ENCODE data around the gene RBM33. TPM values are rescaled to one million over a fixed set of nuclear protein-coding genes. Genes with fewer than 3 reads are reported as not detected.

The RBM33 gene
- total and polyA plus RNA-seq, 3 experiments from 2014 or later: 68.5 to 71.6 (median 68.7) TPM

- POLR2A ChIA-PET: no interaction called here
Observed at GRCh38 chr7:155631155-155631554, 13.3 kb upstream of the RBM33 start.

GRCh38 chr7:155635817-155636216 is 8.6 kb upstream of the RBM33 start:
- no peaks in the 10 kb centered on the region for H3K36me3 ChIP-seq (ENCODE audit: insufficient read depth, low read length)
- H3K27ac ChIP-seq (ENCODE audit: low read depth, low read length): no peak overlapping the region
- Mint-ChIP-seq H3K27ac (no peak overlapping the region), H3K9me3 (peaks cover 2 to 23% (median 18%) of the 10 kb centered on the region in 5 donors), H3K4me1 (no peaks in the 10 kb centered on the region), H3K4me3 (no peak overlapping the region), H3K27me3 (peaks cover 14 to 25% of the 10 kb centered on the region in 2 donors), H3K36me3 (peaks cover 6 to 15% (median 7%) of the 10 kb centered on the region in 3 donors)
- H3K4me3 ChIP-seq (ENCODE audit: low read length): no peak overlapping the region
- CTCF ChIA-PET: no interaction called here
- H3K27me3 ChIP-seq (ENCODE audit: insufficient read depth, low read length, poor library complexity, severe bottlenecking): no peaks in the 10 kb centered on the region
- no peaks in the 10 kb centered on the region for H3K9me3 ChIP-seq (ENCODE audit: low read length)
- DNase-seq: no peak
- POLR2A ChIA-PET: interaction anchor here (0.9 kb wide), 1 partner anchor 8 kb away, joined by 3 read pairs; the partner anchor contains the start of gene RBM33
- H3K4me1 ChIP-seq (ENCODE audit: insufficient read depth, low read length): no peaks in the 10 kb centered on the region

More at GRCh38 chr7:155631155-155631554, 13.3 kb upstream of the RBM33 start:
- peaks cover 8 to 10% of the 10 kb centered on the region in 2 donors for H3K27me3 Mint-ChIP-seq
- H3K36me3 Mint-ChIP-seq: peaks cover 0 to 22% (median 0%) of the 10 kb centered on the region in 3 donors
- H3K9me3 Mint-ChIP-seq: peaks cover 11 to 31% (median 21%) of the 10 kb centered on the region in 5 donors
- peaks cover 0 to 4% (median 0%) of the 10 kb centered on the region in 3 donors for H3K4me1 Mint-ChIP-seq
- peaks cover 10% of the 10 kb centered on the region for H3K9me3 ChIP-seq (ENCODE audit: low read length)
- H3K36me3 ChIP-seq (ENCODE audit: insufficient read depth, low read length): no peaks in the 10 kb centered on the region
- no peak overlapping the region for H3K27ac Mint-ChIP-seq
- no peak for DNase-seq
- no peak overlapping the region for H3K27ac ChIP-seq (ENCODE audit: low read depth, low read length)
- no peaks in the 10 kb centered on the region for H3K27me3 ChIP-seq (ENCODE audit: insufficient read depth, low read length, poor library complexity, severe bottlenecking)
- H3K4me3 ChIP-seq (ENCODE audit: low read length): no peak overlapping the region
- CTCF ChIA-PET: interaction anchor here (1.0 kb wide), 1 partner anchor 32 kb away, joined by 4 read pairs; no protein-coding TSS in a partner anchor
- H3K4me3 Mint-ChIP-seq: no peak overlapping the region
- no peaks in the 10 kb centered on the region for H3K4me1 ChIP-seq (ENCODE audit: insufficient read depth, low read length)

GRCh38 chr7:155637155-155637554 is 7.3 kb upstream of the RBM33 start:
- H3K36me3 Mint-ChIP-seq: peaks cover 10 to 21% (median 20%) of the 10 kb centered on the region in 3 donors
- no peaks in the 10 kb centered on the region for H3K4me1 ChIP-seq (ENCODE audit: insufficient read depth, low read length)
- no peak for DNase-seq
- H3K27ac ChIP-seq (ENCODE audit: low read depth, low read length): no peak overlapping the region
- POLR2A ChIA-PET: no interaction called here
- peaks cover 5 to 22% (median 18%) of the 10 kb centered on the region in 5 donors for H3K9me3 Mint-ChIP-seq
- H3K36me3 ChIP-seq (ENCODE audit: insufficient read depth, low read length): no peaks in the 10 kb centered on the region
- peaks cover 14 to 25% of the 10 kb centered on the region in 2 donors for H3K27me3 Mint-ChIP-seq
- peaks cover 0 to 2% (median 0%) of the 10 kb centered on the region in 3 donors for H3K4me1 Mint-ChIP-seq
- H3K27me3 ChIP-seq (ENCODE audit: insufficient read depth, low read length, poor library complexity, severe bottlenecking): no peaks in the 10 kb centered on the region
- H3K4me3 Mint-ChIP-seq: no peak overlapping the region
- H3K27ac Mint-ChIP-seq: no peak overlapping the region
- no peaks in the 10 kb centered on the region for H3K9me3 ChIP-seq (ENCODE audit: low read length)
- no peak overlapping the region for H3K4me3 ChIP-seq (ENCODE audit: low read length)
- CTCF ChIA-PET: no interaction called here

GRCh38 chr7:155638366-155638765 is 6.1 kb upstream of the RBM33 start:
- no peak overlapping the region for H3K4me3 ChIP-seq (ENCODE audit: low read length)
- ChIA-PET POLR2A (no interaction called here), CTCF (no interaction called here)
- H3K27ac ChIP-seq (ENCODE audit: low read depth, low read length): no peak overlapping the region
- Mint-ChIP-seq H3K4me1 (peaks cover 1 to 4% (median 2%) of the 10 kb centered on the region in 3 donors), H3K9me3 (peaks cover 5 to 22% (median 18%) of the 10 kb centered on the region in 5 donors), H3K27ac (no peak overlapping the region), H3K36me3 (peaks cover 10 to 23% (median 21%) of the 10 kb centered on the region in 3 donors), H3K27me3 (peaks cover 14 to 25% of the 10 kb centered on the region in 2 donors), H3K4me3 (no peak overlapping the region)
- peaks cover 1% of the 10 kb centered on the region for H3K4me1 ChIP-seq (ENCODE audit: insufficient read depth, low read length)
- no peaks in the 10 kb centered on the region for H3K27me3 ChIP-seq (ENCODE audit: insufficient read depth, low read length, poor library complexity, severe bottlenecking)
- H3K36me3 ChIP-seq (ENCODE audit: insufficient read depth, low read length): no peaks in the 10 kb centered on the region
- DNase-seq: no peak
- H3K9me3 ChIP-seq (ENCODE audit: low read length): no peaks in the 10 kb centered on the region

GRCh38 chr7:155639958-155640520 is 4.4 kb upstream of the RBM33 start:
- Histone ChIP-seq H3K27ac (ENCODE audit: low read depth, low read length) (no peak overlapping the region), H3K36me3 (ENCODE audit: insufficient read depth, low read length) (no peaks in the 10 kb centered on the region), H3K4me3 (ENCODE audit: low read length) (no peak overlapping the region), H3K4me1 (ENCODE audit: insufficient read depth, low read length) (peaks cover 6% of the 10 kb centered on the region), H3K27me3 (ENCODE audit: insufficient read depth, low read length, poor library complexity, severe bottlenecking) (no peaks in the 10 kb centered on the region), H3K9me3 (ENCODE audit: low read length) (no peaks in the 10 kb centered on the region)
- Mint-ChIP-seq H3K27me3 (peaks cover 12 to 25% of the 10 kb centered on the region in 2 donors), H3K4me1 (peaks cover 9 to 15% (median 10%) of the 10 kb centered on the region in 3 donors), H3K4me3 (peak overlapping the region in 2 of 7 donors; percentile 23 to 63), H3K27ac (peak overlapping the region in 1 of 8 donors; percentile 67), H3K9me3 (peaks cover 7 to 20% (median 14%) of the 10 kb centered on the region in 5 donors), H3K36me3 (peaks cover 10 to 34% (median 21%) of the 10 kb centered on the region in 3 donors)
- CTCF ChIA-PET: no interaction called here
- POLR2A ChIA-PET: no interaction called here
- no peak for DNase-seq

- peak overlapping the region in 2 of 8 donors; percentile 4 to 84 for H3K27ac Mint-ChIP-seq
- Histone ChIP-seq H3K27me3 (ENCODE audit: insufficient read depth, low read length, poor library complexity, severe bottlenecking) (no peaks in the 10 kb centered on the region), H3K4me1 (ENCODE audit: insufficient read depth, low read length) (peaks cover 11% of the 10 kb centered on the region), H3K27ac (ENCODE audit: low read depth, low read length) (no peak overlapping the region), H3K36me3 (ENCODE audit: insufficient read depth, low read length) (no peaks in the 10 kb centered on the region), H3K4me3 (ENCODE audit: low read length) (no peak overlapping the region), H3K9me3 (ENCODE audit: low read length) (no peaks in the 10 kb centered on the region)
- H3K36me3 Mint-ChIP-seq: peaks cover 10 to 36% (median 21%) of the 10 kb centered on the region in 3 donors
- ChIA-PET POLR2A (no interaction called here), CTCF (no interaction called here)
- H3K9me3 Mint-ChIP-seq: peaks cover 7 to 20% (median 14%) of the 10 kb centered on the region in 5 donors
- DNase-seq: no peak
- H3K27me3 Mint-ChIP-seq: peaks cover 12 to 25% of the 10 kb centered on the region in 2 donors
- peaks cover 15 to 21% (median 16%) of the 10 kb centered on the region in 3 donors for H3K4me1 Mint-ChIP-seq
- peak overlapping the region in 3 of 7 donors; percentile 62 to 77 (median 63) for H3K4me3 Mint-ChIP-seq
Observed at GRCh38 chr7:155640629-155641028, 3.8 kb upstream of the RBM33 start.

- Mint-ChIP-seq H3K27ac (peak overlapping the region; percentile 84 to 99 (median 98)), H3K4me3 (peak overlapping the region; percentile 94 to 100 (median 97)), H3K36me3 (peaks cover 21 to 60% (median 22%) of the 10 kb centered on the region in 3 donors), H3K9me3 (peaks cover 6 to 8% (median 8%) of the 10 kb centered on the region in 5 donors), H3K4me1 (peaks cover 42 to 52% (median 47%) of the 10 kb centered on the region in 3 donors), H3K27me3 (no peaks in the 10 kb centered on the region)
- peak overlapping the region; percentile 98 for H3K4me3 ChIP-seq (ENCODE audit: low read length)
- peaks cover 28% of the 10 kb centered on the region for H3K4me1 ChIP-seq (ENCODE audit: insufficient read depth, low read length)
- ChIA-PET CTCF (interaction anchor here (0.9 to 1.0 kb wide), 2 partner anchors 88 to 346 kb away, joined by 3 read pairs; partner anchors contain the start of gene INSIG1), POLR2A (interaction anchor here (0.6 to 1.1 kb wide), 4 partner anchors 8 to 345 kb away, joined by 3 read pairs; no protein-coding TSS in a partner anchor)
- H3K9me3 ChIP-seq (ENCODE audit: low read length): no peaks in the 10 kb centered on the region
- H3K27ac ChIP-seq (ENCODE audit: low read depth, low read length): peak overlapping the region; percentile 93
- peaks cover 4% of the 10 kb centered on the region for H3K36me3 ChIP-seq (ENCODE audit: insufficient read depth, low read length)
- H3K27me3 ChIP-seq (ENCODE audit: insufficient read depth, low read length, poor library complexity, severe bottlenecking): no peaks in the 10 kb centered on the region
- DNase-seq: no peak
Observed at GRCh38 chr7:155643804-155644177, 670 bp upstream of the RBM33 start.

GRCh38 chr7:155644971-155645509 is 579 bp downstream of the RBM33 start:
- no peaks in the 10 kb centered on the region for H3K27me3 Mint-ChIP-seq

More at GRCh38 chr7:155644971-155645509, 579 bp downstream of the RBM33 start:
- Histone ChIP-seq H3K27ac (ENCODE audit: low read depth, low read length) (peak overlapping the region; percentile 93), H3K4me3 (ENCODE audit: low read length) (peak overlapping the region; percentile 98), H3K9me3 (ENCODE audit: low read length) (no peaks in the 10 kb centered on the region), H3K36me3 (ENCODE audit: insufficient read depth, low read length) (peaks cover 4% of the 10 kb centered on the region), H3K27me3 (ENCODE audit: insufficient read depth, low read length, poor library complexity, severe bottlenecking) (no peaks in the 10 kb centered on the region), H3K4me1 (ENCODE audit: insufficient read depth, low read length) (peaks cover 28% of the 10 kb centered on the region)
- Mint-ChIP-seq H3K4me1 (peaks cover 53 to 64% (median 60%) of the 10 kb centered on the region in 3 donors), H3K4me3 (peak overlapping the region; percentile 94 to 100 (median 97)), H3K9me3 (peaks cover 10 to 17% (median 12%) of the 10 kb centered on the region in 5 donors), H3K36me3 (peaks cover 26 to 67% (median 32%) of the 10 kb centered on the region in 3 donors), H3K27ac (peak overlapping the region; percentile 94 to 100 (median 99))
- peak in 3 of 5 donors; percentile 20 to 59 (median 22) for DNase-seq
- ChIA-PET POLR2A (interaction anchor here (0.6 to 1.1 kb wide), 4 partner anchors 9 to 1277 kb away, joined by 3 to 5 read pairs (median 4); no protein-coding TSS in a partner anchor), CTCF (no interaction called here)

All from CD8-positive, alpha-beta memory T cell (primary cell).